Mesenteric fat pad (tissue), 1 donor: ENCODE measurements around the gene POLR2L. TPM values are rescaled to one million over a fixed set of nuclear protein-coding genes. Genes with fewer than 3 reads are reported as not detected.

ENCODE experiments used
- DNase-seq: peaks from one replicate; pipeline ENCODE4 v3.0.0-alpha.2; 2020; ENCODE audit warnings: low spot score
- total RNA-seq: library from RNA; stranded (reverse); fragmentation: NEBNext Ultra II Directional; extraction: Animal tissue kit (Norgen Biotek cat#: 25700); gene quantifications from one replicate; pipeline ENCODE4 v1.2.1, GENCODE V29; 2021
- donor health status: DM: yes; HTN: yes; CAD: no.

The POLR2L gene
- total RNA-seq, 1 donor from 2014 or later: 203 TPM

DNA sequence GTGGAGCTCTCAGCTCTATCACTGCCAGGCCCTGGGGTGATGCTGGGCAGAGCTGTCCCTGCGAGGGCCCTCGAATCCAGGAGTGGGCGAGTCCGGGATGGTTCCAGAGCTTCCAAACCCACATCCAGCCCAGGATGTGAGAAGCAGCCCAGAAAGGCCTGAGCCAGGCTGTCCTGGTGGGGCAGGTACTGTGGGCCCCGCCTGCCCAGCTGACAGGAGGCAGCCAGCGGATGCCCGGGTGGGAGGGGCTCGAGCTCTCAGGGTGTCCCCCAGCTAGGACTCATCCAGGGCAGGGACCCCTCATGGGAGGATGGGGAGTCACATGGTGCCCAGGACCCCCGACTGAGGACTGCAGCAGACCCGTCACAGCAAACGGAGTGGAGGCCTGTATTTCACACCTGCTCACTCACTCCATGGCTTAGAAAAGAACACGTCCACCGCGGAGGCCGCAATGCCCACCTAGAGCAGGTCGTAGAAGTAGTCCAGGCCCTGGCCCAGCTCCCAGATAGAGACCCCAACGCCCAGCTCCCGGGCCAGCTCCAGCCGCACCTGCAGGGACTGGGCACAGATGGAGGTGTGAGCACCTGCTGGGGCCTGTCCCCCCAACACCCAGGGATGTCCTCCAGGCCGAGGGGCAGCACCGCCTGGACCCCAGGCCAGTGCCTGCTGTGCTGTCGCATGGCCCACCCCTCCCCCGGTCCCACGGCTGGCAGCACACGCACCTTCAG, 27.2 kb upstream of the POLR2L start:
- no peak for DNase-seq

DNA sequence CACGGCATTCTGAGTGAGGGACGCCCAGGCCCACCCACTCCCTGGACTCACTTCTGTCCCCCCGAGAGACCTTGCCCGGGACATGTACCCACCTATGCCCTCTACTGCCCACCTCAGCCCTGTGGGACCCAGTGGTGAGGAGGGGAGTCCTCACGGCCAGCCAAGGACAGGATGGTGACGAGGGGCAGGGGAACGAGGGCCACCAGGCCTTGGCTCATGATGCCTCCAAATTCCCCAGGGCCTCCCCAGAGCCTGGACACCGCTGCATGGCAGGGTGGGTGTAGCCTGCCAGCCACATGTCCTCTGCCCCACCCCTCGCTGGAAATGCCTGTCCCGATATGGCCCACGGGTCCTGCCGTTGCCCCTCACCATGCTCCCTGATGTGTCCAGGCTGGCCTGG, 26.5 kb upstream of the POLR2L start:
- DNase-seq: no peak

DNA sequence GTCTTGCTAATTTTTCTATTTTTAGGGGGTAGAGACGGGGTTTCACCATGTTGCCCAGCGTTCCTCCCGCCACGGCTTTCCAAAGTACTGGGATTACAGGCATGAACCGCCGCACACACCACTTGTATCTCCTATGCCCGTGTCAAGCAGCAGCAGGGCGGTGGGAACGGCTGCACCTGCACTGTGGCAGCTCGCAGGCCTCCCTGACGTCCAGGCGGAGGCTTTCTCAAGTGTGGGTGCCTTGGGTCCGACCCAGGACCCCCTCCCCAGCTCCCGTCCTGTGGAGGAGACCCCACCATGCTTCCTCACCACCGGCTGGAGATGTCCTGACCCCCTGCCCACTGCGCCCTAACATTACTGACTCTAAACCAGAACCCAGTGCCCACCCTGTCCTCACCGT, 26.1 kb upstream of the POLR2L start:
- DNase-seq: no peak

DNA sequence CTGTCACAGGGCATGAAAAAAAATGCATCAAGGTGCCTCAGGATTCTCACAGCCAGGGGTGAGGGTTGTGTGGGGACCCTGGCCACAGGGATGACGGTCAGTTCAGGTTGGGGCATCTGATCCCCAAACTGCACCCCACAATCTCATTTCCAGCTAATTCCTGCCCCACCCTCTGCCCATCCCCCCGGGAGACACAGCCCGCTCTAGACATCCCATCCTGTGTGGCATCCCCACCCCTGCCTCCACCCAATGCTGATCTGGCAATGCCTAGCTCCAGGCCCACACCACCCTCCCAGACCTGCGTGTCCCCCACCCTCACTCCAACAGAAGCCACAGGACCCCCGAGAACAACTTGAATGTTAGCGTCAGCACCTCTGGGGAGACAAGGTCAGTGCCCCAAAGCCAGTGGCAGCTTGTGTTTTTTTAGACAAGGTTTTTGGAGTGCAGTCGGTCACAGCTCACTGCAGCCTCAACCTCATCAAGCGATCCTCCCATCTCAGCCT, 25.6 kb upstream of the POLR2L start:
- DNase-seq: no peak

DNA sequence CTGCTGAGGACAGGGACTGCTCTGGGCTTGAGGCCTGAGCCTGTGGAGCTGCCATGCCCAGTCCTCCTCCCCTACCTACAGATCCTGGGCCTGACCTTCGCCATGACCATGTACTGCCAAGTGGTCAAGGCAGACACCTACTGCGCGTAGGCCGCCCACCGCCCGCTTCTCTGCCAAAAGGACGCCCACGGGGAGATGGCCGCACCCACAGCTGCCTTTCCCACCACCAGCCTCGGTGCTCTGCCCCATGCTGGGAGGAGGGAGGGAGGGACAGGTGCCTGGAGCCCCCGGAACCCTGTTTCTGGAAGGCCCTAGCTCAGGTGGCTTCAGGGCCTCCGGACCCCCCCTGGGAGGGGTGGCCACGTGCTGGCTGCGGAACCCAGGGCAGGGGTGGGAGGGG, 24.2 kb upstream of the POLR2L start:
- no peak for DNase-seq

DNA sequence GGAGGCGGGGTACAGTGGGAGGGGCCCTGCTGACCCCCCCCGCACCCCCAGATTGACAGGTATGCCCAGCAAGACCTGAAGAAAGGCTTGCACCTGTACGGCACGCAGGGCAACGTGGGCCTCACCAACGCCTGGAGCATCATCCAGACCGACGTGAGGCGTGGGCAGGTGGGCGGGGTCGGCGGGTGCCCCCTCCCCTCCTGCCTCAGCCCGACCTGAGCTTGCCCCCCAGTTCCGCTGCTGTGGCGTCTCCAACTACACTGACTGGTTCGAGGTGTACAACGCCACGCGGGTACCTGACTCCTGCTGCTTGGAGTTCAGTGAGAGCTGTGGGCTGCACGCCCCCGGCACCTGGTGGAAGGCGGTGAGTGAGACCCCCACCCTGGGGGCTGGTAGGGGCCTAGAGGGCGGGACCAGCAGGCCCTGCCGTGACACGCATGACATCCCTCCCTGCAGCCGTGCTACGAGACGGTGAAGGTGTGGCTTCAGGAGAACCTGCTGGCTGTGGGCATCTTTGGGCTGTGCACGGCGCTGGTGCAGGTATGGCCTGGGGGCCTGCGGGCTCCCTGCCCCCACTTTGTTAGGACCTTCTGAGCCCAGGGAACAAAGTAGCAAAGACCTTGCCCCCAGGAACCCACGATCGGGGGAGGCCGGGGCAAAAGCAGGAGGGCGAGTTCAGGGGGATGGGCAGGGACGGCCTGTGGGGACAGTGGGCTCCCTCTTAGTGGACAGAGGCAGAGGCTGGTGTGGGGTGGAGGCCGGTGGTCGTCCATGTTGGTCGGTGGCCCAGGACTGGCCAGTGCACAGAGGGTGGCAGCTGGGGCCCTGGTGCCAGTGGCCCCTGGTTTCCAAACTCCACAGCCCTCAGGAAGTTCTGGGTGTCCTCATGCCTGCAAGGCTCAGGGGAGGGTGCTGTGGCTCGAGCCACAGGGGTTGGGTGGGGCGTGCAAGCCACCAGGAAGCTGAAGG, 23.4 kb upstream of the POLR2L start:
- DNase-seq: no peak

DNA sequence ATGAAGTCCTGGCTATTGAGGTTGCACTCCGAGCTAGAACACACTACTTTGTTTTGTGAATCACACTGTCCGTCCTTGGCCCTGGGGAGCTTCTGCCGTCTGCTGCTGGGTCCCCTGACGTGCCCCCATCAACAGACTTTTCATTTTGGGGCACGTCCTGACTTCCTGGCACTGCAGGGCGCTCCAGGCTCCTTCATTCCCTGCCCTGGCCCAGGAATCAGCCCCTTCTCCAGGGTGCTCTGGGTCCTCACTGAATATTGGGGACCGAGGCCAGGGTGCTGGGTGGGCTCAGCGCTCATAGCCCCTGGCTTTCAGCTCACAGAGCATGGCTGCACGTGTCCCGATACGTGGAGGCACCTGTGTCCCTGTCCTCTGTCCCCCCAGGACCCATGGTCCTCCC, 22.6 kb upstream of the POLR2L start:
- no peak for DNase-seq

DNA sequence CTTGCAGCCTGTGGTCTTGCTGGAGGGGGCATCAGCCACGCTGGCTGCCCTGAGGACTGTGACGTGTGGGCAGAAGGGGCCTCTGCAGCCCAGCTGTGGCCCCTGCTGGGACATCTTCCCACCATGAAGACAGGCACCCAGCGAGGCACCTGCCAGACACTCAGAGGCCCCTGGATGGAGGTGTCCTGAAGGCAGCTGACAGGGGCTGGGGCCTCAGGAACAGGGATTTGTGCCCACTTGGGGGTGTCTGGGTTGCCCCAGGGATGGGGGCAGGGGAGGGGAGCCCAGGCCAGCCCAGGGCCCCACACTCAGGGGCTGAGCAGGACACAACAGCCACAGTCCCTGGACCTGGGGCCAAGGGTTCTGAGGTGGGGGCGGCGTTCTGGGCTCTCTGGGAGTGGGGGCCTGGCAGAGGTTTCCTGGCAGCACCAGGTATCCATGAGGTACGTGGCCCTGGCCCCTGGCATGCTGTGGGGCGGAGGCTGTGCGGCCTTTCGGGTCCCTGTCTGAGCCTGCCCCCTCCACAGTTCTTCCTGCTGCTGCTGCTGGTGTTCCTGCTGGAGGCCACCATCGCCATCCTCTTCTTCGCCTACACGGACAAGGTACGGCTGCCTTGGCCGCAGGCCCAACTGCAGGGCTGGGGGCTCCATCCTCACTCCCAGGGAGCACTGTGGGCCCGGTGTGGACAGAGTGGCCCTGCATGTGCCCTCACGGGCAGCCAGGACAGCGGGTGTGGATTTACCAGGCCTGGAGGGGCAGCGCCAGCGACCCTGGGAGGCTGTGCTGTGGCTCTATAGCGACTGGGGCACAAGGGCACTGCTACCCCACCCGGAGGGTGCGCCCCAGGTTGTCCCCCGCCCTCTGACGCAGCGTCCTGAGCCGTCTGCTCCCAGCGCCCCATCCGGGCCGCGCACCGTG, 21.8 kb upstream of the POLR2L start:
- DNase-seq: no peak

DNA sequence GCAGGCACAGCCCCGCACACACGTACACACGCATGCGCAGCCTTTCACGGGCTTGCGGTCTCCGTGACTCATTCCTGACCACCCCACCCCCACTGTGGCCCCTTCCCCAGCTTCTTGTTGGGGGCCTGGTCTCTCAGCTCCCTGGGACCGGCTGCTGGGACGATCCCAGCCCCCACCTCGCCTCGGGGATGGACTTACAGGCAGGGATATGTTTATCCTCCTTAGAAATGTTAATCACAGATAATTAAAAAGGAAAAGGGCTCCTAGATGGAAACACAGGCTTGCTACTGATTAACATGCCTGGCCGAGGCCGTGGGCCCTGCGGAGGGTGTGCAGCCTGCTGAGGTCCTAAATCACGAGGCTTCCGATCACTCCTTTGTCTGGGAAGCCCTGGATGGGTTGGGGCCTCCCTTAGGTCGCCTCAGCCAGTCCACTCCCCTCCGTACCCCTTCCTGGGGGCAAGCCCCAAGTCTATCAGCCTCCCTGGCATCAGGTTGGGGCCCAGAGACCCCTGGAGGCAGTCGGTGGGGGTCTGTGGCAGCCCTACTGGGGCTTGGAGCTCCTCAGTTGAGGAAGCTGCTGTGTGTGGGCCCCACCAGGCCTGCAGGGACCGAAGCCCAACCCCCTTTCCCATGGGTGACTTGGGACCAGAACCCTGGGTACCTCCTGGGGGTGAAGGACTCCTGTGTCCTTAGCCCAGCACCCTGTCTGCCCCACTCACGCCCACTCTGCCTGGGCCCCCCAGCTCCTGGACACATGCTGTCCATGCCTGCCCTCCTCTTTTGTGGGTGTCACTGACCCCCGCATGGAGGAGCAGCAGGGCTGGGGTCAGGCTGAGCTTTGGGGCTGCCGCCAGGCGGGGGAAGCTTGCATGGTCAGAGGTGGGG, 20.9 kb upstream of the POLR2L start:
- DNase-seq: no peak

DNA sequence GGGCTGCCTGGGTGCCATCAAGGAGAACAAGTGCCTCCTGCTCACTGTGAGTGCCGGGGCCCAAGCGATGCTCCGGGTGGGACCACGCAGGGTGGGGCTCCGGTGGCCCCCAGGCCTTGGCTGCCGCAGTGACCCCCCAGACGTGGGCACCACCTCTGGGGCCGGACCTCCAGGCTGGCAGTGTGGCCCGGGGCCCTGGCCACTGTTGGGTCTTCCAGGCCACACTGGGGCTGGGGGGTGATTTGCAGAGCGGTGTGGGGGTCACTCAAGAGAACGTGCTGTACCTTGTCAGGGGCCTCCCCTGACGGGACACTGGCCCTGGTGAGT, 20.3 kb upstream of the POLR2L start:
- DNase-seq: no peak

DNA sequence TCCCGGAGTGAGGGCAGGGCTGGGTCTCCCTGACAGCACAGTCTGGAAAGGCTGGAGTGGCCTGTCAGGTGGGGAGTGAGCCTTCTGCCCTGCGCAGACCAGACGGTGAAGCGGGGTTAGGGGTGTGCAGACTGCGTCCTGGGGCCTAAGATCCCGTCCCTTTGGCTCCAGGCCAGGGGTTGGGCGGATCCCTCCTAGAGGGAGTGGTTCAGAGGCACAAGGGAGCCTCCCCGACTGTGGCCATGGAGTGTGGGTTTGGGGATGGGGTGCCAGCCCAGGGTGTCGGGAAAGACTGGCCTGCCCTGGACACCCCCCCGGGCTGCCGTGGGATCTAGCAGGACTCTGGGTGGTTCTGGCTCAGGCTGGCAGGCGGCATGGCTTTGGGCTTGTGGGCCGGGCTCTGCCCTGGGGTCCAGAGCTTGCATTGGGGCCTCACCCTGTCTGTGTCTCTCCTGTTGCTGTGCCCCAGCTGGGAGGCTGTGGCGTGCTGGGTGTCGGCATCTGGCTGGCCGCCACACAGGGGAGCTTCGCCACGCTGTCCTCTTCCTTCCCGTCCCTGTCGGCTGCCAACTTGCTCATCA, 19.8 kb upstream of the POLR2L start:
- DNase-seq: no peak

DNA sequence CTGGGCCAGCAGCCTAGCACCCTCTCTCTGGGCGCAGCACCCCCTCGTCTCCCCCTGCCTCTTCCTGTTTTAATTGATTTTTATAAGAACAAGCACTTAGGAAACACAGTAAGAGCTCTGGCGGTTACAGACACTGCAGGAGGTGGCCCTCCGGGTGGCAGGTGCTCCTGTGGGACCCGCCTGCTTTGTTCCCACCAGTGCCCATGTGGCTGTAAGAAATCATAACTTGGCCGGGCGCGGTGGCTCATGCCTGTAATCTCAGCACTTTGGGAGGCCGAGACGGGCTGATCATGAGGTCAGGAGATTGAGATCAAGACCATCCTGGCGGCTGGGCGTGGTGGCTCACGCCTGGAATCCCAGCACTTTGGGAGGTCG, 18.8 kb upstream of the POLR2L start:
- no peak for DNase-seq

DNA sequence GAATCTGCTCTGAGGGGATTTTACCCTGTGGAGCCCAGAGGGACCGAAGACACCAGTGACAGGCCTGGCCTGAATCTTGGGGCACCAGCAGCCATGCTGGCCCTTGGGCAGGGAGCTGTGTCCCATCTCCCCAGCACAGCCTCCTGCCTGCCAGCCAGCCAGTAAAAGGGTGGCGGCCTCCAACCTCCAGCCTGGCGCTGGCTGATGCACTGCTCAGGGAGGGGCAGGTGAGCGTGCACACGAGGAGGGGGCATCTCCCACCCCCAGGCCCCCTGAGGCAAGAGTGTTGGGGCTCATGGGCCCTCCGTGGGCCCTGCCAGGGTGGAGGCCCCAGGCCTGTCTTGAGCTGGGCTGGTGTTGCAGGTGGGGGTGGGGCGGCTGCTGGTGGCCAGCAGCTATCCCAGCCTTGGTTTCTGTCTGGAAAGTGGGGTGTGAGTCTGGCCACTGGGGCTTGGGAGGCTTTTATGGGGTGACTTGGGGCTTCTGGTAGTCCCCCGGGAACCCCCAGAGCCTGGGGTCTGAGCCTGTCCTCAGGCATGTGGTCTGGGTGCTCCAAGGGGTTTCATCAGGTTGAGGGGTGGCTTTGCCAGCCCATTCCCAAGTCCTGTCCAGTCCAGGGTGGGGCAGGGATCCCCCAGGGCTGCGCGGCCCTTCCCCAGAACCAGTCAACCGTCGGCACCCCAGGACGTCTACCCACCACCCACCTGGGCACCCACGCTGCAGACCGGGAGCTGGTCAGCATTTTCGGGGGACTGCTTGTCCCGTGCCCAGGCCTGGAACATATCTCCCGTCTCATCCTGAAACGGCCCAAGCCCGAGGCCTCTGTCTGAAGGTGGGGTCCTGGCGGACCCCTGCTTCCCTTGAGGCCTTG, 18.1 kb upstream of the POLR2L start:
- no peak for DNase-seq

DNA sequence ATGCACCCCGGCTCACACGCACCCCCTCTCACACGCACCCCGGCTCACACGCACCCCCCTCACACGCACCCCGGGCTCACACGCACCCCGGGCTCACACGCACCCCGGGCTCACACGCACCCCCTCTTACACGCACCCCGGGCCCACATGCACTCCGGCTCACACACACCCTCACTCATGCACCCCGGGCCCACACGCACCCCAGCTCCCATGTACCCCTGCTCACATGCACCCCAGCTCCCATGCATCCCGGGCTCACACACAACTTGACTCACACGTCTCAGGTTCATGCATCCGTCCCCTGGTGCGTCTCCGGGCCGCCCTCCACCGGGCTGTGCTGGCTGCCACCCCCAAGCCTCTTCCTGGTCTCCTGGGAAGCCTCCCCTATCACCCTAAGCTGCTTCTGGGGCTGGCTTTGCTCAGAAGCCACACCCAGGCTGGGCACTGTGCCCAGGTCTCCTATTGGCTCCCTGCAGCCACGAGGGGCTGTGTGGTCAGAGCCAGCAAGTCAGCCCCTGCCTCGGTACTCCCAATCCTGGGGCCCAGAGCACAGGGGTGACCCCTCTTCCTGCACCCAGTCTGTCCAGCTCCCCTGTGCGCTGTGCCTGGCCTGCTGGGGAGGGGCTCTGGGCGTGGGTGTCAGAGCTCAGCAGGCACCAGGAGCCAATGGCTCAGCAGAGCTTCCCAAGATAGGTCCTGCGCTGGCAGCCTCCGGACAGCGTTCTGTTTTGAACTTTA, 17.2 kb upstream of the POLR2L start:
- no peak for DNase-seq

DNA sequence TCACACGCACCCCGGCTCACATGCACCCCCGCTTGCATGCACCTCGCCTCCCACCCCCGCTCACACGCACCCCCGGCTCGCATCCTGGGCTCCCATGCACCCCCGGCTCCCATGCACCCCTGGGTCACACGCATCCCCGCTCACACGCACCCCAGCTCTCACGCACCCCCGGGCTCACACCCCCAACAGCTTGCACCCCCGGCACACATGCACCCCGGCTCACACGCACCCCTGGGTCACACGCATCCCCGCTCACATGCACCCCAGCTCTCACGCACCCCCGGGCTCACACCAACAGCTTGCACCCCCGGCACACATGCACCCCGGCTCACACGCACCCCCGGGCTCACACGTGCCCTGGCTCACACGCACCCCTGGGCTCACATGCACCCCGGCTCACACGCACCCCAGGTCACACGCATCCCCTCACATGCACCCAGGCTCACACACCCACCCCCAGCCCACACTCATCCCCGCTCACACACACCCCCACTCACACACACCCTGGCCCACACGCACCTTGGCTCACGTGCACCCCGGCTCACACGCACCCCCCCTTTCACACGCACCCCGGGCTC, 16.5 kb upstream of the POLR2L start:
- DNase-seq: no peak

DNA sequence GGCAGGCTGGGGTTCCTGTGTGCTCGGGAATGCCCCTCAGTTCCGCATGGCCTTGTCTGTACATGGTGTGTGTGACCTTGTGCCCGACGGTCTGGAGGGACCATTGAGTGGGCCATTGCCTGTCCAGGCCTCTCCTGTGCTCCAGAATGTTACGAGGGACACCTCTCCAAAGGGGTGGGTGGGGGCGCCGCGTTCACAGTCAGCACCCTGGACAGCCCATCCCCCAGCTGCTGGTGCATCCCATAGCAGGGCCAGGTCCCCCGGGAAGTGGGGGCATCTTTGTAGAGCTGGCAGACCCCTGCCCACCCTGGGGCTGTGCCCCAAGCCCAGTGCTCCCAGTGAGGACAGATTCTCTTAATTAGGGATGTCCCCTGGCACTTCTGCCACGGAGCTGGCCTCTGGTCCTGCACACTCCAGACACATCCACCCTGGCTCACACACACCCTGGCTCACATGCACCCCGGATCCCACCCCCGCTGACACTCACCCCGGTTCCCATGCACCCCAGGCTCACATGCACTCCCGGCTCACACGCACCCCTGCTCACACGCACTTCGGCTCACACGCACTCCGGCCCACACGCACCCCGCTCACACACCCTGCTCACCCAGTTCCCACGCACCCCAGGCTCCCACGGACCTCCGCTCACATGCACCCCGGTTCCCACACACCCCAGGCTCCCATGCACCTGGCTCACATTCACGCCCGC, 15.9 kb upstream of the POLR2L start:
- no peak for DNase-seq

DNA sequence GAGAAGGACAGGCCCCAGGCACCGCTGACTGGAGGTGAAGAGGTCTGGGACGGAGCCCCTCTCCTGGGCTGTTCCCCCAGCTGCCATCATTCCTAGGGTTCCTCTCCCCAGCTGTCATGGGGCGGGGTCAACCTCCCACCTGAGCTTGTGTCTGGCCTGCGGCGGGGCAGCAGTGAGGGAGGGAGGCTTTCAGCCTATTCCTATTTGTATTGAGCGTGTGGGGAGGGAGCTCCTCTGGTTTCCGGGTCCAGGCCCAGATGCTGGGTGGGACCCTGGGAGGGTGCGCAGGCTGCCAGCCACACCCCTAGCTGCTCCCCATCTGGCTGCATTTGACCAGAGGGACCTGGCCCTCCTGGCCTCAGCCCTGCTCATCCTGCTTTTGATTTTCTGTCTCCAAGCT, 14.1 kb upstream of the POLR2L start:
- DNase-seq: no peak
